HG02642 (cell line): Measurements from ENCODE around the gene FANCM.
A peak's percentile ranks its signal among the peaks of the same experiment; 100 is the strongest.
"Not testable (repeated sequence)": the region's sequence is repeated elsewhere in the genome, so short reads cannot be mapped to it uniquely, and the experiment has no call there.

Source experiments
- ATAC-seq: cut with Tn5 transposase; IDR thresholded peaks from one replicate; pipeline ENCODE4 v1.9.1; 2021; ENCODE audit warnings: mild to moderate bottlenecking; ENCODE audit not compliant: unreplicated experiment, poor library complexity

FANCM gene

GRCh38 chr14:45135156-45135555 is 574 bp upstream of the FANCM start:
- ATAC-seq, result no peak

GRCh38 chr14:45136399-45136798 is 669 bp downstream of the FANCM start:
- ATAC-seq, result no peak

- no peak for ATAC-seq
Observed at GRCh38 chr14:45140661-45141187, 5.0 kb downstream of the FANCM start.

GRCh38 chr14:45142083-45142482 is 6.4 kb downstream of the FANCM start:
- ATAC-seq, result not testable (repeated sequence)

GRCh38 chr14:45144658-45145057 is 8.9 kb downstream of the FANCM start:
- ATAC-seq, result peak; percentile 71

- ATAC-seq, result peak; percentile 67
Observed at GRCh38 chr14:45145214-45145613, 9.5 kb downstream of the FANCM start.

- no peak for ATAC-seq
Observed at GRCh38 chr14:45149602-45150001, 13.9 kb downstream of the FANCM start.

- ATAC-seq, result no peak
Observed at GRCh38 chr14:45150386-45150890, 14.7 kb downstream of the FANCM start.

- peak; percentile 57 for ATAC-seq
Observed at GRCh38 chr14:45156067-45156466, 20.3 kb downstream of the FANCM start.

- ATAC-seq, result no peak
Observed at GRCh38 chr14:45169906-45170305, 34.2 kb downstream of the FANCM start.

GRCh38 chr14:45177076-45177475 is 41.3 kb downstream of the FANCM start:
- ATAC-seq, result no peak

GRCh38 chr14:45181329-45181728 is 45.6 kb downstream of the FANCM start:
- ATAC-seq, result no peak

- ATAC-seq, result no peak
Observed at GRCh38 chr14:45181806-45182205, 46.1 kb downstream of the FANCM start.

GRCh38 chr14:45185100-45185814 is 49.5 kb downstream of the FANCM start:
- ATAC-seq, result no peak

GRCh38 chr14:45194964-45195363 is 59.2 kb downstream of the FANCM start:
- no peak for ATAC-seq

GRCh38 chr14:45198551-45198950 is 62.8 kb downstream of the FANCM start:
- no peak for ATAC-seq

GRCh38 chr14:45199230-45199629 is 63.5 kb downstream of the FANCM start:
- ATAC-seq, result no peak

- peak; percentile 89 for ATAC-seq
Observed at GRCh38 chr14:45201905-45202304, 66.2 kb downstream of the FANCM start.

- no peak for ATAC-seq
Observed at GRCh38 chr14:45204241-45204640, 68.5 kb downstream of the FANCM start.

GRCh38 chr14:45210159-45210558 is 74.4 kb downstream of the FANCM start:
- ATAC-seq, result no peak

- no peak for ATAC-seq
Observed at GRCh38 chr14:45211295-45211694, 75.6 kb downstream of the FANCM start.

- no peak for ATAC-seq
Observed at GRCh38 chr14:45212231-45212630, 76.5 kb downstream of the FANCM start.
